AG10803 (cell line): ENCODE data around the gene WASHC2A.
"Not testable (repeated sequence)": the region's sequence is repeated elsewhere in the genome, so short reads cannot be mapped to it uniquely, and the experiment has no call there.

Source experiments
- DNase-seq: peaks from one replicate; pipeline ENCODE4 v3.0.0; 2010; ENCODE audit warnings: low read depth
- H3K4me3 ChIP-seq: 2 replicates; pipeline ENCODE4 v1.5.1; 2011; ENCODE audit warnings: mild to moderate bottlenecking, low read length, control low read depth
- TF ChIP-seq, protein P1 (sequence below): conservative IDR thresholded peaks from 2 replicates; pipeline ENCODE4 v1.5.1; 2011; ENCODE audit warnings: mild to moderate bottlenecking, low read length, control low read depth, inconsistent platforms

WASHC2A gene

DNA sequence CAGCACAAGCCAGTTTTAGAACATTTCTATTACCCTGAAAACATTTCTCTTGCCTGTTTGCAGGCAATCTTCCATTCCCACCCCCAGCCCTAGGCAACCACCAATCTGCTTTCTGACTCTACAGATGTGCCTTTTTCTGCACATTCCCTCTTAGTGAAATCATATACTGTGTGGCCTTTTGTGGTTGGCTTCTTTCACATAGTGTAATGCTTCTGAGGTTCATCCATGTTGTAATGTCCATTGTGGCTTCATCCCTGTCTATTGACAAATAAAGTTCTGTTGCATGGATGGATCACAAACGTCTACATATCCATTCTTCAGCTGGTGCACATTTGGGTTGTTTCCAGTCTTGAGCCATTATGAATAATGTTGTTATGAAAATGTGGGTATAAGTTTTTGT lies 77.8 kb downstream of the WASHC2A start:
- peak; percentile 90 for DNase-seq
- not testable (repeated sequence) for H3K4me3 ChIP-seq

DNA sequence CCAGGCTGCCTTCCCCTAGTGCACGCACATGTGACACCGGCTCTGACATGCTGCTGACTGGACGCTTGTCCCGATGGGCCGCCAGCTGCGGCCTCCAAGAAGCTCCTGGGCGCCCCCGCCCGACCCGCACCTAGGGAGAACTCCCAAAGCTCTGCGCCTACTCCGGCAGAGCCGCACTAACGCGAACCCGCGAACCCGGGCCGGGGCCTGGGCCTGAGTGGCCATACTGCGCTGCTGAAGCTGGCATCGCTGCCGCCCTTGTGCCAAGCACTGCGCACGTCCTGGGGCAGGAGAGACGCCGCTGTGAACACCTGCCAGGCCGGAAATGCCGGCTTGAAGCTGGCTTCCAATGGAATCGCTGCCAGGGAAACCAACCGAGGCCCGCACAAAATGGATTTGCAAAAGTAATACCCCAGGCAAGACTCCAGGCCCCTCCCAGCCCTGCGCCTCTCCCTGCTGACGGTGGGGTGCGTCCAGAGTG lies 85.1 kb downstream of the WASHC2A start:
- TF ChIP-seq, protein P1, sequence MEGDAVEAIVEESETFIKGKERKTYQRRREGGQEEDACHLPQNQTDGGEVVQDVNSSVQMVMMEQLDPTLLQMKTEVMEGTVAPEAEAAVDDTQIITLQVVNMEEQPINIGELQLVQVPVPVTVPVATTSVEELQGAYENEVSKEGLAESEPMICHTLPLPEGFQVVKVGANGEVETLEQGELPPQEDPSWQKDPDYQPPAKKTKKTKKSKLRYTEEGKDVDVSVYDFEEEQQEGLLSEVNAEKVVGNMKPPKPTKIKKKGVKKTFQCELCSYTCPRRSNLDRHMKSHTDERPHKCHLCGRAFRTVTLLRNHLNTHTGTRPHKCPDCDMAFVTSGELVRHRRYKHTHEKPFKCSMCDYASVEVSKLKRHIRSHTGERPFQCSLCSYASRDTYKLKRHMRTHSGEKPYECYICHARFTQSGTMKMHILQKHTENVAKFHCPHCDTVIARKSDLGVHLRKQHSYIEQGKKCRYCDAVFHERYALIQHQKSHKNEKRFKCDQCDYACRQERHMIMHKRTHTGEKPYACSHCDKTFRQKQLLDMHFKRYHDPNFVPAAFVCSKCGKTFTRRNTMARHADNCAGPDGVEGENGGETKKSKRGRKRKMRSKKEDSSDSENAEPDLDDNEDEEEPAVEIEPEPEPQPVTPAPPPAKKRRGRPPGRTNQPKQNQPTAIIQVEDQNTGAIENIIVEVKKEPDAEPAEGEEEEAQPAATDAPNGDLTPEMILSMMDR = no peak
- H3K4me3 ChIP-seq = no peak overlapping the region
- DNase-seq = no peak

GRCh38 chr10:50157868-50158267 lies 90.1 kb downstream of the WASHC2A start:
- H3K4me3 ChIP-seq, DNase-seq: not testable (repeated sequence)

GRCh38 chr10:50159856-50160255 lies 92.1 kb downstream of the WASHC2A start:
- peak; percentile 27 for DNase-seq
- not testable (repeated sequence) for H3K4me3 ChIP-seq

- not testable (repeated sequence) for DNase-seq, H3K4me3 ChIP-seq
Measured at GRCh38 chr10:50165038-50165437, 97.3 kb downstream of the WASHC2A start.

GRCh38 chr10:50167833-50168232 lies 100.1 kb downstream of the WASHC2A start:
- H3K4me3 ChIP-seq, DNase-seq: not testable (repeated sequence)

DNA sequence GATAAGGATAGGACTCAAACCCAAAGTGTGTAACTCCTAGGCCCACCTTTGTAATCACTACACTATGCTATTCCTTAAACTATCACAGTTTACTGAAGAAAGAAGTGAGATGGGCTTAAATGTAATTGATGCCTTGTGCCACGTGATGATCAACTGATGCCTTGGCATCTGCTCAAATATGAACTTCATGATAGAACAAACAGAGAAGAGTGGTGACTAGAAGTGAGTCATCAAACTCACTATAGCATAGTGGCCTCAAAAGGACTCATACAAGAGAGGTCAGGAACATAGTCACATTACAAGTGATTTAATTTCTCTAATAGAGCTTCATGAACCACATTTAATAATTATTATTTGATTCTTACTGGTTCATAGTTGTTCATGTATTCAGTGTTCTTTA lies 101.8 kb downstream of the WASHC2A start:
- not testable (repeated sequence) for H3K4me3 ChIP-seq
- DNase-seq = peak; percentile 17

DNA sequence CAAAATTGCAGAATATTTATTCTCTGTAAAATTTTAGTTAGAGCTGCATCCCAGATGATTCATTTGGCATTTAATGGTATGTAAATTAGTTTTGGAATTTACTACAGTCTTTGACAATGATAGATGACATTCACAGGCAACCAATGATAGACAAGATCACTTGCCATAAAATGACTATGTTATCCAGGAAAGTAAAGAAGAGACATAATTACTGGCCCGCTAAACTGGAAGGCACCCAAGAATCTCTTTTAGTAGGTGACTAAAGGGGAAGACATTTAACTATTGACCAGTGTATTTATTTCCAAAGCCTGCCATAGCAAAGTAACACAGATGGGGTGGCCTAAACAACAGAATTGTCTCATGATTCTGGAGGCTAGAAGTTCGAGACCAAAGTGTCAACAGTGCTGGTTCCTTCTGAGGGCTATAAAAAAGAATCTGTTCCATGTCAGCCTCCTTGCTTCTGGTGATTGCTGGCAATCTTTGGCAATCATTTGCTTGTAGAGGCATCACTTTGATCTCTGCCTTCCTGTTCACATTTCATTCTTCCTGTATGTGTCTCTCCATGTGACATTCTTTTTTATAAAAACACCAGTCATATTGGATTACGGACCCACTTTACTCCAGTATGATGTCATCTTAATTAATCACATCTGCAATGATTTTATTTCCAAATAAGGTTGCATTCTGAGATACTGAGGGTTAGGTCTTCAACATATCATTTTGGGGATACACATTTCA lies 107.2 kb downstream of the WASHC2A start:
- not testable (repeated sequence) for H3K4me3 ChIP-seq
- peak; percentile 91 for DNase-seq
